ENCODE measurements around the gene SLC7A7.
"Not testable (repeated sequence)": the region's sequence is repeated elsewhere in the genome, so short reads cannot be mapped to it uniquely, and the experiment has no call there.

Gene SLC7A7

GRCh38 chr14:22843123-22843925 lies 28.1 kb upstream of the SLC7A7 start:
- no peak for FAIRE-seq

DNA sequence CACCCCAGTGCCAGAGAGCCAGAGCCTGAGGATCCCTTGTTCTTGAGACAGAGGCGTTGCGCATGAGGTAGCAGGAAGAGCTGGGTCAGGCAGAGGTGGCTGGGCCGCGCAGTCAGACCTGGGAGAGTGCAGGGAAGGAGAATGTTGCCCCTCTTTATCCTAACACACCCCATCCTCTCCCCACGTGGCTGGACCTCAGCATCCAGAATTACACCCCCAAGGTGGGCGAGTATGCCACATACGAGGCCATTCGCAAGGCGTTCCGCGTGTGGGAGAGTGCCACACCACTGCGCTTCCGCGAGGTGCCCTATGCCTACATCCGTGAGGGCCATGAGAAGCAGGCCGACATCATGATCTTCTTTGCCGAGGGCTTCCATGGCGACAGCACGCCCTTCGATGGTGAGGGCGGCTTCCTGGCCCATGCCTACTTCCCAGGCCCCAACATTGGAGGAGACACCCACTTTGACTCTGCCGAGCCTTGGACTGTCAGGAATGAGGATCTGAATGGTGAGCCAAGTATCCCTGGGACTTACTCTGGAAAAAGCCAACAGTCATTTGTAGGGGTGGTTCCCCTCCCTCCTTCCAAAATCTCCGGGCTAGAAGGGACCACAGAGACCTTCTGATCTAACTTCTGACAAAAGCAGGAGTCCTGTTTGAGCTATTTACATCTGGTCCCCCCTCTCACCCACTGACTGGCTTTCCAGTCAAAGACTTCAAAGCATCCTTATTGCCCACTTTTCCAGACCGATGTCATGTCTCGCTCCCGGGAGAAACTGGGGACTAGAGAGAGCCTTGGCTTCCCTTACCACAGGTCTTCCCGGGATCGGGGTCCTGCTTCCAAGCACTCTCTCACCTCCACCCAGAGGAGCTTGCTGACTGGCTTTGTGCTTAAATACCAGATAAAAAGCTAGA lies 27.2 kb upstream of the SLC7A7 start:
- no peak for FAIRE-seq

- FAIRE-seq, result no peak
These were observed 26.5 kb upstream of the SLC7A7 start for GRCh38 chr14:22841769-22842168.

DNA sequence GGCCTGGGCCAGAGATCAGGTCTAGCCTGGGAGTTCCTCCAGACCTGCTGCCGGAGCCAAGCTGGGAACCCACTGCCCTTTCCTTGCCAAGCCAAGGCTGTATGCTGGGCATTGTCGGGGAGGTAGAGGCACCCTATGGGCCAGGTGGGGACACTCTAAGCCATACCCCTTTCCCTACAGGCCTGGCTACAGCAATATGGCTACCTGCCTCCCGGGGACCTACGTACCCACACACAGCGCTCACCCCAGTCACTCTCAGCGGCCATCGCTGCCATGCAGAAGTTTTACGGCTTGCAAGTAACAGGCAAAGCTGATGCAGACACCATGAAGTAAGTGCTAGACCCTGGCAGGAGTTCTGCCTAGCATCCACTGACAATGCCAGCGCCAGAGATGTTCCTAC lies 26.1 kb upstream of the SLC7A7 start:
- FAIRE-seq, result no peak

- no peak for FAIRE-seq
These were observed 24.0 kb upstream of the SLC7A7 start for GRCh38 chr14:22839159-22839779.

GRCh38 chr14:22838631-22839041 lies 23.4 kb upstream of the SLC7A7 start:
- FAIRE-seq, result no peak

DNA sequence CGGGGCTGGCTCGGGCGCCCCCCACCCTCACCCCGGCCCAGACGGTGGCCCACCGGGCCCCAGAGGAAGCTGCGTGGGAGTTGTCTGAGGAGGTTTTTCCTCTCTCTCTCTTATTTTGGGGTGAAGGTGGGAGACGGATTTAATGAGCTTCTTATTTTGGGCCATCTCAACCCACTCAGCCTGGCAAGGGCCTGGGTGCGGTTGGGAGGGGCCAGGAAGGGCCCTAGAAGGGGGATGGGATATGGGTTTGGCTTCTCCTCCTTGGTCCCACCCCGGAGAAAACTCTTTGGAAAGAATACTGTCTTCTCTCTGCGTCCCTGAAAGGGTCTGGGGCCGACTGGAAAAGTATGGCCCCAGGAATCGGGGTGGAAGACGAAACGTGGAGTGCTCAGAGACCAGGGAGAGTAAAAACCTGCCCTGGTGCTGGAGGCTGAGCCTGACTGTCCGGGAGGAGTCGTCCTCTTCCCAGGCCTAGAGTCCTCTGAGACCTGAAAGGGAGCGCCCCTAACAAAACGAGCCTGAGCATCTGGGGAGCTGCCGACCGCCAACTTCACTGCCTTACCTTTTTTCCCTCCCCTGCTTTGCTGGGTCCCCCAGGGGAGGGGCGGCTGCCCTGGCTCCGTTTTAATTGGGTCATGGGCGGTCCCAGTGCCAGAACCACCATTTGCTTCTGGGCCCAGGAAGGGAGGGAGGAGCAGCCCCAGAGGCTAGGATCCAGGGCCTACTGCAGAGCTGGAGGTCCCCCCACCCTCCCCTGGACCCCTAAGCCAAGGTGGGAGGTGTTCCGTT lies 22.7 kb upstream of the SLC7A7 start:
- no peak for FAIRE-seq

DNA sequence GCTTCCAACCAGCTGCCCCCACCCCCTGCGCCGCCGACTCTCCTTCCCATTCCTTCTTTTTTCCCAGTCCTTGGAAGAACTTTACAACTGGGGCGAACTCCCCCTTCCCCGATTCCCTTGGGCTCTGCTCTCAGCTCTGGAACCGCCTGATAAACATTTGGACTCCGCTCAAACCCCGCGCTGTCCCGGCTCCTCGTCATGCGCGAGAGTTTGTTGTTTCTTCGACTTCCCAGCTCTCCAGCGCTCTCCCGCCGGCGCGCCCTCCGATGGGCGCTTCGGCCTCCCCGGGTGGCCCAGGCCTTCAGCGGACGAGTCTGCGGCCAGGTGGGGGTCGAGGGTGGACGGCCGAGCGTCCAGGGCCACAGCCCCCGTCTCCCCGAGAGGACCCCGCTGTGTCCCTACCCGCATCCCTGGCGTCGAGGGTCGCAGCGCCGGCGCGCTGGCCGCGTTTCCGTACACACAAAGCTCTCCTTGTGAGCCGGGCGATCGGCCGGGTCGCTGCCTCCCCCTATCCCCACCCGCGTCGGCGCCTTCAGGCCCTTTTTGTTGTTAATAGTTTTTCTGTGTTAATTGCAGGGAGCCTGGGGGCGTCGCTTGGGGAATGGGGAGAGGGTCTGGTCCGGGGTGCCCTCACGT lies 22.0 kb upstream of the SLC7A7 start:
- FAIRE-seq, result no peak

GRCh38 chr14:22836301-22837113 lies 21.3 kb upstream of the SLC7A7 start, which contains the start of gene MMP14:
TSS of gene MMP14 (plus strand) at chr14:22836585. CDS start at chr14:22836818, 233 bp downstream.
- no peak for FAIRE-seq

GRCh38 chr14:22835505-22835904 lies 20.3 kb upstream of the SLC7A7 start:
- FAIRE-seq, result no peak

DNA sequence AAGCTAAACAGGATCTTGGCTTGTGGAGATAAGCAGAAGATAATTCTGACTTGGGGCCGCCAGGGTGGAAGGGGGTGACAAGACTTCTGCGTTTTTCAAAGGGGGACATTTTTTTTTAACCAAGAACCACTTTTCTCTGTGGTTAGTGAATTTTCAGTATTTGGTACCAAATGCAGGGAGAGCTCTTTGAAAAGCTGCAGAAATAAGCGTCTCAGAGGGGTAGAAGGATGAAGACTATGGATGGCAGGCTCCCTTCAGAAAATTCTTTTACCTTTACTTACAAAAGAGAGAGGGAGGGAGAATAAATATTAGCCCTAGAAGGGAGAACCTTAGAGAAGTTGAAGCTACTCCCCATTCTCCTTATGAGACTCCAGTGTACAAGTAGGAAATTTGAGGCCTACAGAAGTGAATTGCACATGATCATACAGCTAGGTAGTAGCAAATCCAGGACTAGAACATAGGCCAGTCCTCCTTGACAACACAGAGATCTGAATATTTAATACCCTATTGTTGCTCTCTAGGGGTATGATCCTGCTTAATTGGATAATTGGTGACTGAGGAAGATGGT lies 15.3 kb upstream of the SLC7A7 start:
- FAIRE-seq, result no peak

- FAIRE-seq, result no peak
These were observed 14.6 kb upstream of the SLC7A7 start, which contains the start of gene MRPL52 for GRCh38 chr14:22829661-22830442. TSS of gene MRPL52 (plus strand) at chr14:22829887. CDS start at chr14:22829913, 26 bp downstream.

DNA sequence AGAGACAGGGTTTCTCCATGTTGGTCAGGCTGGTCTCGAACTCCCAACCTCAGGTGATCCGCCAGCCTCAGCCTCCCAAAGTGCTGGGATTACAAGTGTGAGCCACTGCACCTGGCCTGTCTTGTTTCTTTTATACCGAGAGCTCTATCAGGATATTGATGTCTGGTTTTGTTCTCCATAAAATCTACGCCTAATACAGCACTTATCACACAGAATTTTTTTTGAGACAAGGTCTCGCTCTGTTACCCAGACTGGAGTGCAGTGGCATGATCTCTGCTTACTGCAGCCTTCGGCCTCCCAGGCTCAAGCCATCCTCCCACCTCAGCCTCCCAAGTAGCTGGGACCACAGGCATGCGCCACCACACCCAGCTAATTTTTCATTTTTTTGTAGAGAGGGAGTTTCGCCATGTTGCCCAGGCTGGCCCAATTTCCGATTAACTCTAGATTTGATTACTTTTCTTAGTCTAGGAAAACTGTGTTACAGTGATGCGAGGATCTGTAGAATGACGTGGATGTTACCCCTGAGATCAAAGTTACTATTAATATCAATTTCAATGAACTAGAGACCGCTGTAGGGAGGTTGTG lies 13.9 kb upstream of the SLC7A7 start:
- FAIRE-seq, result not testable (repeated sequence)

- FAIRE-seq, result no peak
These were observed 9.6 kb upstream of the SLC7A7 start for GRCh38 chr14:22824711-22825359.

GRCh38 chr14:22822571-22823098 lies 7.4 kb upstream of the SLC7A7 start:
- FAIRE-seq, result no peak

- no peak for FAIRE-seq
These were observed 6.9 kb upstream of the SLC7A7 start for GRCh38 chr14:22822016-22822570.

DNA sequence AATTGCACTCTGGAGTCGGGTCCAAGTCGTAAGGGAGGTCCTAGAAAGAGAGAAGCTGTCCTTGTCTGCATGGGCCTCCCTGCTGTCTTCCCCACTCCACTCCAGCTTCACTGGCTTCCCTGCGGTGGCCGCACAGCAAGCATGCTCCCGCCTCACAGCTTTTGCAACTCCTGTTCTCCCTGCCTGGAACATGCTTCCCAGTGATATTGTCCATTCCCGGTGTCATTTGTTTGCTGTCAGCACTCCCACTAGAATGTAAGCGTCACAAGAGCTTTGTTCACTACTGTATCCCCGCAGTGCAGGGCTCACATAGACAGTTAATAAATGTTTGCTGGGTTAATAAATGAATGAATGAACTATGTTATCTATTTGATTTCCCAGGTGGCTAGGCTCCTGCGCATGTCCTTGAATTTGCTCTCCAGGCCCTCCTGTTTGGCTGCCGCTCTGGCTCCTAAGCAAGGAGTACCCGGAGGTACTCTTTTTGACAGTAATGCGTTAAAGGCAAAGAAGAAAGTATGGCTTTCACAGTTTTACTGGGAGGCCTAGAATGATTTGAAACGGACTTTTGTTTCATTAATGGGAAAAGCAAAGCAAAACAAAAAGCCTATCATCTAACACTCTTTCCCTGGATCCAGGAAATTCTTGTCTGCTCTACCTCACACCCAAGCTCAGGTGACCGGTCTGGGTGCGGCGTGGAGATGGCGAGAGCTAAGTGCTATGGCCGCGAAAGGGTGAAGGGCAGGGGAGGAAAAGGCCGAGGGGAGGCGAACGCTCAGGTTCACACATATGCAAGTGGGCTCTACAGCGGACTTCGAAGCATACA lies 6.2 kb upstream of the SLC7A7 start:
- no peak for FAIRE-seq

Measured in colon (tissue), 2 donors.